Stimulated activated CD4-positive, alpha-beta T cell treated with anti-CD3 and anti-CD28 coated beads, Interleukin-4, amount 100 ng/mL, for 4 hours (primary cell): ENCODE measurements around the gene MAP1S.

Source experiments
- DNase-seq, 2 experiments: peaks; one replicate each; pipeline ENCODE4 v3.0.0-alpha.2; 2020

The MAP1S gene

DNA sequence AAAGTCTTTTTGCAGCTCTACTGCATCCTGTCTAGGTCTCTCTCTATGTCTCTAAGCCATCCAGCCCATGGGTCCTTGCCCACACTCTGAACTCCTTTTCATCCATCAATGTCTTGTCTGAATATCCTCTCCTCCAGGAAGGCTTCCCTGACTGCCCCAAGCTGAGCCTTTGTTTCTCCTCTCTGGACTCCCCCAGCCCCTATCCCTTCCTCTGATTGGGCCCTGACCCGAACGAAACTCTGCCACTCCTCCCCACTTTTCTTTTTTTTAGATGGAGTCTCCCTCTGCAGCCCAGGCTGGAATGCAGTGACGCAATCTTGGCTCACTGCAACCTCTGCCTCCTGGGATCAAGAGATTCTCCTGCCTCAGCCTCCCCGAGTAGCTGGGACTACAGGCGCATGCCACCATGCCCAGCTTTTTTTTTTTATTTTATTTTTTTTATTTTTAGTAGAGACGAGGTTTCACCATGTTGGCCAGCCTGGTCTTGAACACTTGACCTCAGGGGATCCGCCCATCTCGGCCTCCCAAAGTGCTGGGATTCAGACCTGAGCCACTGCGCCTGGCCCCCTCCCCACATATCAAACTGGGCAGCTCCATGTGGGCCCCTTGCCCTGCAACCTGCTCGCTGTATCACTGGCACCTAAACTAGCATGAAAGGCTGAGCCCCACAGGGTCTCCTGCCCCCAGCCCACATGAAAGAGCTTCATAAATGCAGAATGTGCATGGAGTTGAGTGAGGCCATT is 30.3 kb upstream of the MAP1S start:
- DNase-seq: no peak

DNA sequence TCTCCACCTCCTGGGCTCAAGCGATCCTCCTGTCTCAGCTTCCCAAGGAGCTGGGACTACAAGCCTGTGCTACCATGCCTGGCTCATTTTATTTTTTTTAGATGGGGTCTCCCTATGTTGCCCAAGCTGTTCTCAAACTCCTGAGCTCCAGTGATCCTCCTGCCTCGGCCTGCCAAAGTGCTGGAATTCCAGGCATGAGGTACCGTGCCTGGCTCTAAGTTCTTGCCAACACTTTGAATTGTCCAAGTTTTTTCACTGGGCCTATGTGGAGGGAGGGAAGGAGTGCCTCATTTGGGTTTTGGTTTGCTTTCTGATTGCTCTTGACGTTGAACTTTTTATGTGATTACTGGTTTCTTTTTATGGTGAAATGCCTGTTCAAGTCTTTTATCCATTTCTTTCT is 26.7 kb upstream of the MAP1S start:
- DNase-seq: no peak

DNA sequence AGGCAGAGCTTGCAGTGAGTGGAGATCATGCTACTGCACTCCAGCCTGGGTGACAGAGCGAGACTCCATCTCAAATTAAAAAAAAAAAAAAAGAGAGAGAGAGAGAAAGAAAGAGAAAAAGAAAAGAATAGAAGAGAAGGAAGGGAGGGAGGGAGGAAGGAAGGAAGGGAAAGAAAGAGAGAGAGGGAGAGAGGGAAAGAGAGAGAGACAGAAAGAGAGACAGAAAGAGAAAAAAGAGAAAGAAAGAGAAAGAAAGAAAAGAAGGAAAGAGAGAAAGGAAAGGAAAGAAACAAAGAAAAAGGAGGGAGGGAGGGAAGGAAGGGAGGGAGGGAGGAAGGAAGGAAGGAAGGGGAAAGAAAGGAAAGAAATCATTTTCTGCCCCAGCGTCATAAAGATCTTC is 24.1 kb upstream of the MAP1S start:
- no peak for DNase-seq

DNA sequence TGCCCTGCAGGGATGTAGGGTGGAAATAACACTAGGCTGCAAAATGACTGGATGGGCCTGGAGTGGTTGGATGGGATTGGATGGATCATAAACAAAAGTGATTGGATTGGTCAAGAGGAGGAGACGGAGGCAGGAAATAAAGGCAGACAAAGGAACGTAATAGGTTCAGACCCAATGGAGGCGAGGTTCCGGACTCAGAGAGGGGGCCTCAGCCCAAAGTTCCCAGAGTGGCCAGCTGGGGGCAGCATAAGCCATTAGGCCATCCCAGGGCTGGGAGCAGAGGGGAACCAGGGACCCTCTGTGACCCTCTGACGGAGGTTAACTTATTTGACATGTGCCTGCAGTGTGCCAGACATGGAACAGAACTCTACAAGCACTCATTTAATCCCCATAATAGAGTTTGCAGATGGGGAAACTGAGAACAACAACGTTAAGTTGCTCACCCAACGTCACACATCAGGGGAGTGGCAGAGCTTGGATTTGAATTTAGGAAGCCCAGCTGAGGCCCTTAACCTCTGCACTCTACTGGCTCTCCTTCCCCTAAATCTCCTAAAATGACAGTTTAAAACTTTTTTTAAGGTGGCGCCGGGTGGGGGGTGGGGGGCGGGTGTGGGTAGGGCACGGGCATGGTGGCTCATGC is 15.3 kb upstream of the MAP1S start:
- peak; percentile 47 to 71 for DNase-seq

DNA sequence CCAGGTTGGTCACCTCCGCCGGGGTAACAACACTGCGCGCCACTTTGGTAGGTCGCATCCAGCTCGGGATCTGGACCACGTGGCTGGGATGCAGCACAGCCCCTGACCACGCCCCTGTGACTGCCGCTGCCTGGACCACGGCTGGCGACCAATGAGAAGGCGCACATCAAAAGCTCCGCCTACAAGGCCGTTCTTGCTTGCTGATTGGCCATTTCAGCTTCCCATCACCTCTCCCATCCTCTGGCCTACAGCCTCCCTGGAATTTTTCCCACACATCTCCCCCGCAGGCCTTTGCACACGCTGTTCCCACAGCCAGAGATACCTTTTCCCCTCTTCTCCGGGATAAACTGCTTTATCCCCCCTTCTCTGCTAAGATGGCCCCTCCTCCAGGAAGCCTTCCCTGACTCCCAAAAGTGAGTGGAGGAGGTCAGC is 12.5 kb upstream of the MAP1S start:
- DNase-seq: no peak

DNA sequence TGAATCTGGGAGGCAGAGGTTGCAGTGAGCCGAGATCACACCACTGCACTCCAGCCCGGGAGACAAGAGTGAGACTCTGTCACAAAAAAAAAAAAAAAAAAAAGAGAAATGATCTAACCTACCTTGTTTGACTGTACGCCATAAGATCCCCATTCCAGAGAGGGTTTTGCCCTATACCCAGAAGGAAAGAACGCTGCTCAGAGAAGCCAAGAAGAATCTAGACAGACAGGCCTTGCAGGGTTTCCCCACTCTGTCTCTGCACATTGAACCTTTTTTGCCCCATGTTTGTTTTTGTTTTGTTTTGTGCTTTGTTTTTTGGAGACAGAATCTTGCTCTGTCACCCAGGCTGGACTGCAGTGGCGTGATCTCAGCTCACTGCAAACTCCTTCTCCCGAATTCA is 7.4 kb upstream of the MAP1S start:
- no peak for DNase-seq

DNA sequence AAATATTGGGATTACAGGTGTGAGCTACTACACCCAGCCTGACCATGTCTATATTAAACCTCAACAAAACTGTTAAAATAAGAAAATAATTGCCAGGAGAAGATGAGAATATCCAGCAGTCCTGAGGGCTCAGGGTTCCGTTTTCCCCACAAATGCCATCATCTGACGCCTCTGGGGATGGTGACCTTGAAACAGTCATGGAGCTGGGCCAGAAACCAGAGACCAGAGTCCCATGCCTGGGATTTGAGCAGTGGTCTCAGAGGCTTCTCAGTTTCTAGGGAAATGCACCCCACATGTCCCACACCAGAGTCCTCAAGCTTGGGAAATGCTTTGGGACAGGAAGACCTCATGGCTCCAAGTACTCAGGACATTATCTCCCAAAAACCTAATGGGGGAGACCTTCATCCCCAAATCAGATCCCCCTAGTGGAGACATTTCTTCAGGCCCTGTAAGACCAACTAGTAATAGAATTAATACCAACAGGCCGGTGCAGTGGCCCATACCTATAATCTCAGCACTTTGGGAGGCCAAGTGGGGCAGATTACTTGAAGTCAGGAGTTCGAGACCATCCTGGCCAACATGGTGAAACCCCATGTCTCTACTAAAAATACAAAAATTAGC is 2.9 kb upstream of the MAP1S start:
- DNase-seq: no peak

DNA sequence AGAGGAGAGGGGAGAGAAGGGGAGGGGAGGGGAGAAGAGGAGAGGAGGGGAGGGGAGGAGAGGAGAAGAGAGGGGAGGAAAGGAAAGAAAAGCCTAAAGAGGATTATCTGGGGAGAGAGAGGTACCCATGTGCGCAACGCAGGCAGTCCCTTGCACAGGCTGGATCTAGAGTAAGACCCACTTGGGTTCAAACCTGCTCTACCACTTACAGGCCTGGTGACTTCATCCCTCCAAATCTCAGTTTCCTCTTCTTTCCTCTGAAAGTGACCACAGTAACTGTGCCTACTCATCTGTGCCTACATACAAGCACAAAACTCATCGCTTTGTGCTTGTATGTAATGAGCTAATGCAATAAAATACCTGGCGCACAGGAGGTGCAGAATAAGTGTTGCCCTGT is 732 bp upstream of the MAP1S start:
- DNase-seq: no peak

DNA sequence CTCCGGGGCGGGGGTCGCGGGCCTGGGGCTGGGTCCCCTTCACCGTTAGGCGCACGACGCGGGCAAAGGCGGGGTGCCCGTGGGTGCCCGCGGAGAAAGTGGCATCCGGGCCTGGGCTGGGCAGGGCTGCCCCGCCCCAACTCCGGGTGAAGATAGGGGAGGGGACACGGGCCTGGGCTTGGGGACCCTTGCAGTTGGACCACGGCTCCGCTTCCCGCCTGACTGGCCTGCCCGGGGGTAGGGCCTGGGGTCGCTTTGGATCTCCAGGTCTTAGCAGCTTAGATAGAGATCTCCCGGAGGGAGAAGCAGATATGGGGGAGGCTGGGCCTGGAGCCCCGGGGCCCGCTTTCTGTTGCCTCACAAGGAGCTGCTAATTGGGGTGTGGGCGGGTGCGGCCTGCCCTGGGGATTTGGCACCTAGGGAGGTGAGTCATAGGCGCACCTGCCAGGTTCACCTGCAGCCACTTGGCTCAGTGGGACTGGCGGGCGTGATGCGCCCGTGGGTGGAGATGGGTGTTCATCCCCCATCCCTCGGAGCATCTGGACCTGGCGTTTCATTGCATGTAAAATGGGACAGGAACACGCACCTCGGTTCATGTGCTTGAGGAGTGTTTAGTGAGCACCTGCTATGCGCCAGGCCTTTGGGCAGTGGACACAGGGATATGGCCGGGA is 585 bp downstream of the MAP1S start:
- DNase-seq: peak; percentile 48 to 79

DNA sequence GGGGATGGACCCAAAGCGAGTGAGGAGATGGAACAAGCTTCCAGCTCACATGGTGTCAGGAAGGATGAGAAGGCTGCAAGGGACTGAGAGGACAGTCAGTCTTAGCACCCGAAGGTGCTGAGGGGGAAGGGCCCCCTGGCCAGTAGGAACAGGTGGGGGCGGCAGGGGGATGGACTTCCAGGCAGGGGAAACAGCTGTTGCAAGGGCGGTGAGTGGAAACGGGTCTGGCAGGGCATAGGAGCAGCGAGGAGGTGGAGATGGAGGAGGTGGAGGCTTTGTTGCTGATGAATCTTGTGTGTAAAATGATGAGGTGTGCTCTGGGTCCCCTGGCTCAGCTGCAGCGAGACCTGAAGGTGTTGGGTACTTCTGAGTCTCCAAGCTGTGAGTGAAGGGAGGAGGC is 1.2 kb downstream of the MAP1S start:
- no peak for DNase-seq

DNA sequence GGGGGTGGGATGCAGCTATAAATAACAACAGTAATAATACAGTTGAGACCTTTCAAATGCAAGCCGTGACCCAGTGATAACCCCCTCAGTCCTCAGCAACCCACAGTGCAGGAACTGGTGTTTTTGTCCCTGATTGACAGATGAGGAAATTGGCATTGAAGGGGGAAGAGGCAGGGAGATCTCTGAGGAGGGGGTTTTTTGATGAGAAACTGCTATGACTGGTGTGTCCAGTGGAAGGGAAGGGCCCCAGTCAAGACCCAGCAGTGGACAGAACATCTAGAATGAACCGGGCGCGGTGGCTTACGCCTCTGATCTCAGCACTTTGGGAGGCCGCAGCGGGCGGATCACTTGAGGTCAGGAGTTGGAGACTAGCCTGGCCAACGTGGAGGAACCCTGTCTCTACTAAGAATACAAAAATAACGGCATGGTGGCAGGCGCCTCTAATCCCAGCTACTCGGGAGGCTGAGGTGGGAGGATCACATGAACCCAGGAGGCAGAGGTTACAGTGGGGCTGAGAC is 1.9 kb downstream of the MAP1S start:
- DNase-seq: no peak

DNA sequence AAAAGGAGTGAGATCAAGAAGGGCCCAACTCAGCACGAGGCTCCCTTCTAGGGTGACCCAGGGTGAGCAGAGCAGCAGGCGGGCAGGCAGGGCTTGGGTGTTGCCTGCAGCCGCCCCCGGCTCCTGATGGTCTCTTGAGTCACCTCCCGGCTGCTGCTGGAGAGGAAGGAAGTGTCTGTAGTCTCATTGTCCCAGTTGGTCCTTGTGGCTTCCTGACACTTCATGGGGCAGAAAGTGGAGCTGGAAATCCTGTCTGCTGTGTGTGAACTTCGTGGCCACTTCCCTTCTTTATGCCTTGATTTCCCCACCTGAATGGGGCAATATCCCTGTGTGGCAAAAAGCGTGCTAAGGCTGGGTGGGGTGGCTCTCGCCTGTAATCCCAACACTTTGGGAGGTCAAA is 2.5 kb downstream of the MAP1S start:
- DNase-seq: no peak

DNA sequence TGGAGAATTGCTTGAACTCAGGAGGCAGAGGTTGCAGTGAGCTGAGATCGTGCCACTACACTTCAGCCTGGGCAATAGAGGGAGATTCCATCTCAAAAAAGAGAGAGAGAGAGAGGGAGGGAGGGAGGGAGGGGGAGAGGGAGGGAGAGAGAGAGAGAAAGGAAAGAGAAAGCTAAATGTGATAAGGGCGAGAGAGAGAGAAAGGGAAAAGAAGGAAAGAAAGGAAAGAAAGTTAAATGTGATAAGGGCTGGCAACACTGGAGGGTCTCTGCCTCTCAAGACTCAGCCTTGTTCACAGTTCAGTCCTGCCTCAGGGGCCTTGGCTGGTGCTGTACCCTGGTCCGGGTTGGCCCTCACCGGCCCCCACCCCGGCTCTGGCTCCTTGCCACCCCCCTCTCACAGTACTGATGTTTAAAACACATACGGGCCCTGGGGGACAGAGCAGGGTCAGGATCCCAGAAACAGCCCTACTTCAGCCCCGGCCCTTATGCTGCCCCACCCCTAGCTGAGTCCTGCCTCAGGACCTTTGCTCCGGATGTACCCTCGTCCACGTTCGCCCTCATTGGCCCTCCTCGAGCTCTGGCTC is 3.5 kb downstream of the MAP1S start:
- no peak for DNase-seq

DNA sequence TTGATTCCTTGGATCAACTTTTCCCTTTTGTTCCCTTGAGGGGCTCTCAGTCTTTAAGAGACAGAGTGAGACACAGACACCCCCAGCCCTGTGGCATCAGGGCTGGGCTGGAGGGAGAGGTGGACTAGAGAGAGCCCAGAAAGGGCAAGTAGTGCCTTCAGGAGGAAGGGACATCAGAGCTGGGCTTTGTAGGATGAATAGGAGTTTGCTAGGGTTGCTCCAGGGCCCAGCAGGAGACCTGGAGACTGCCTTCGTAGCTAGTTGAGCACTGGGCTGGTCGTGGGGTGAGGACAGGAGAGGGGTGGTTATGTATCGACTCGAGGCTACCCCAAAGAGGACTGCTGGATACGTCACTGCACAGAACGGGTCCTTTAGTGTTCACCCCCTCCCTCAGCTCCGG is 5.4 kb downstream of the MAP1S start:
- no peak for DNase-seq

DNA sequence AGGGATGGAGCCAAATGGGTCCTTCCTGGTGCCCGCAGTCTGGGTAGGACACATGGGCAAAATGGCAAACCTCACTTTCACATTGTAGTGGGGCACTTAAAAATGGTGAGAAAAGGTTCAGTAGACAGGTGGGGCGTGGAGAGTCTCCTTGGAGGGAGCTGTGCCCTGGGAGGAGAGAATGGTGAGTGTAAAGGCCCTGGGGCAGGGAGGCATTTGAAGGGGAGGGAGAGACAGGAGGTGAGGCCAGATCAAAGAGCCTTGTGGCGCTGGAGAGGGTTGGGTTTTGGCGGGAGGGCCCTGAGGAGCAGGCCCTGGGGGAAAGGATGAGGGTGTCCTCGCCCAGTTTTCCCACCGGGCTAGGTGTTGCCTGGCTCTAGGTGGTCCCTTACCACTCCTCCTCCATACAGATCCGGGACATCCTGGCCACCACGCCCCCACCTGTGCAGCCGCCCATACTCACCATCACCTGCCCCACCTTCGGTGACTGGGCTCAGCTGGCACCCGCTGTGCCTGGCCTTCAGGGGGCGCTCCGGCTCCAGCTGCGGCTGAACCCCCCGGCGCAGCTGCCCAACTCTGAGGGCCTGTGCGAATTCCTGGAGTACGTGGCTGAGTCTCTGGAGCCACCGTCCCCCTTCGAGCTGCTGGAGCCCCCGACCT is 6.3 kb downstream of the MAP1S start:
- no peak for DNase-seq

DNA sequence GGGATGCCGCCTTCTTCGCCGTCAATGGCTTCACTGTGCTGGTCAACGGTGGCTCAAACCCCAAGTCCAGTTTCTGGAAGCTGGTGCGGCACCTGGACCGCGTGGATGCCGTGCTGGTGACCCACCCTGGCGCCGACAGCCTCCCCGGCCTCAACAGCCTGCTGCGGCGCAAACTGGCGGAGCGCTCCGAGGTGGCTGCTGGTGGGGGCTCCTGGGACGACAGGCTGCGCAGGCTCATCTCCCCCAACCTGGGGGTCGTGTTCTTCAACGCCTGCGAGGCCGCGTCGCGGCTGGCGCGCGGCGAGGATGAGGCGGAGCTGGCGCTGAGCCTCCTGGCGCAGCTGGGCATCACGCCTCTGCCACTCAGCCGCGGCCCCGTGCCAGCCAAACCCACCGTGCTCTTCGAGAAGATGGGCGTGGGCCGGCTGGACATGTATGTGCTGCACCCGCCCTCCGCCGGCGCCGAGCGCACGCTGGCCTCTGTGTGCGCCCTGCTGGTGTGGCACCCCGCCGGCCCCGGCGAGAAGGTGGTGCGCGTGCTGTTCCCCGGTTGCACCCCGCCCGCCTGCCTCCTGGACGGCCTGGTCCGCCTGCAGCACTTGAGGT is 7.0 kb downstream of the MAP1S start:
- DNase-seq: no peak

DNA sequence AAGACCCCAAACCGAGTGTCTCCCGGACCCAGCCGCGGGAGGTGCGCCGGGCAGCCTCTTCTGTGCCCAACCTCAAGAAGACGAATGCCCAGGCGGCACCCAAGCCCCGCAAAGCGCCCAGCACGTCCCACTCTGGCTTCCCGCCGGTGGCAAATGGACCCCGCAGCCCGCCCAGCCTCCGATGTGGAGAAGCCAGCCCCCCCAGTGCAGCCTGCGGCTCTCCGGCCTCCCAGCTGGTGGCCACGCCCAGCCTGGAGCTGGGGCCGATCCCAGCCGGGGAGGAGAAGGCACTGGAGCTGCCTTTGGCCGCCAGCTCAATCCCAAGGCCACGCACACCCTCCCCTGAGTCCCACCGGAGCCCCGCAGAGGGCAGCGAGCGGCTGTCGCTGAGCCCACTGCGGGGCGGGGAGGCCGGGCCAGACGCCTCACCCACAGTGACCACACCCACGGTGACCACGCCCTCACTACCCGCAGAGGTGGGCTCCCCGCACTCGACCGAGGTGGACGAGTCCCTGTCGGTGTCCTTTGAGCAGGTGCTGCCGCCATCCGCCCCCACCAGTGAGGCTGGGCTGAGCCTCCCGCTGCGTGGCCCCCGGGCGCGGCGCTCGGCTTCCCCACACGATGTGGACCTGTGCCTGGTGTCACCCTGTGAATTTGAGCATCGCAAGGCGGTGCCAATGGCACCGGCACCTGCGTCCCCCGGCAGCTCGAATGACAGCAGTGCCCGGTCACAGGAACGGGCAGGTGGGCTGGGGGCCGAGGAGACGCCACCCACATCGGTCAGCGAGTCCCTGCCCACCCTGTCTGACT is 7.9 kb downstream of the MAP1S start:
- no peak for DNase-seq

DNA sequence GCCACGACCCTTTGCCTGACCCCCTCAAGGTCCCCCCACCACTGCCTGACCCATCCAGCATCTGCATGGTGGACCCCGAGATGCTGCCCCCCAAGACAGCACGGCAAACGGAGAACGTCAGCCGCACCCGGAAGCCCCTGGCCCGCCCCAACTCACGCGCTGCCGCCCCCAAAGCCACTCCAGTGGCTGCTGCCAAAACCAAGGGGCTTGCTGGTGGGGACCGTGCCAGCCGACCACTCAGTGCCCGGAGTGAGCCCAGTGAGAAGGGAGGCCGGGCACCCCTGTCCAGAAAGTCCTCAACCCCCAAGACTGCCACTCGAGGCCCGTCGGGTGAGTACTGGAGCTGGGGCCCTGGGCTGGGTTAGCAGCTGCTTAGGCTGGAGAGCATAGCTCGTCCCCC is 8.6 kb downstream of the MAP1S start:
- DNase-seq: no peak

DNA sequence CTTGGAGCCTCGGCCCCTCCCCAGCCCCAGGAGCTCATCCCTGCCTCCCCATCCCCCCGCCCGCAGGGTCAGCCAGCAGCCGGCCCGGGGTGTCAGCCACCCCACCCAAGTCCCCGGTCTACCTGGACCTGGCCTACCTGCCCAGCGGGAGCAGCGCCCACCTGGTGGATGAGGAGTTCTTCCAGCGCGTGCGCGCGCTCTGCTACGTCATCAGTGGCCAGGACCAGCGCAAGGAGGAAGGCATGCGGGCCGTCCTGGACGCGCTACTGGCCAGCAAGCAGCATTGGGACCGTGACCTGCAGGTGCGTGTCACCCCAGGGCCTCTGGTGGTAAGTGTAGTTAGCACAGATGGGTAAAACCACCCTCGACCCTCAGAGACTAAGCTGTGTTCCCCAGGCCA is 13.8 kb downstream of the MAP1S start:
- no peak for DNase-seq

DNA sequence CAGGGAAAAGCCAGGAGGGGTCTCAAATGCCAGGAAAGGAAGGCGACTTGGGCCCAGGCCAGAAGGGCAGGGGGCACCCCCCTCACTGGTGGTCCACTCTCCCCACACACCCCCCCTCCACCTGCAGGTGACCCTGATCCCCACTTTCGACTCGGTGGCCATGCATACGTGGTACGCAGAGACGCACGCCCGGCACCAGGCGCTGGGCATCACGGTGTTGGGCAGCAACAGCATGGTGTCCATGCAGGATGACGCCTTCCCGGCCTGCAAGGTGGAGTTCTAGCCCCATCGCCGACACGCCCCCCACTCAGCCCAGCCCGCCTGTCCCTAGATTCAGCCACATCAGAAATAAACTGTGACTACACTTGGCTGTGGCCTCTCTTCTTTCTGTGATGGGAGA is 14.9 kb downstream of the MAP1S start:
- DNase-seq: no peak

DNA sequence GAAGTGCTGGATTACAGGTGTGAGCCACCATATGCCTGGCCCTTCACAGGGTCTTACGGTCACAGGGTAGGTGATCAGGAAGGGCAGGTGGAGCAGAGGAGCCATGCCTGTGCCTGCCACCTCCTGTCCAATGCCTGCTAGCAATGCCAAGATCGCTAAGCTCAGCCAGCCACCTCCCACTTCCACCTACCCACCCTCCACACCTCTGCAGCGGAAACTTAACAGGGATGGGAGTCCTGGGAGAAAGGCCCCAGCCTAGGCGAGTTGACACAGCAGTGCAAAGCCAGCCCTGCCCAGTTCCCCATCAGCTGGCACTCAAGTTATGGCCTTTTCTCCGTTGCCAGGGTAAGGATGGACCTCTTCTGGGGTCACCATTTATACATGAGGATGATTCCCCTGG is 16.1 kb downstream of the MAP1S start:
- no peak for DNase-seq
